Smooth muscle cell (in vitro differentiated cells): ENCODE measurements around the gene SP7. TPM values are rescaled to one million over a fixed set of nuclear protein-coding genes. Genes with fewer than 3 reads are reported as not detected.

Experiments
- DNase-seq: peaks from one replicate; lab custom pipeline; 2025; ENCODE audit not compliant: unreplicated experiment; lab: John Stamatoyannopoulos, UW
- H2AFZ ChIP-seq: fragments of 200-600 bp; sonication (generic); 2 replicates; pipeline ENCODE4 v1.6.0; 2016; ENCODE audit warnings: antibody characterized with exemption, low read depth, mild to moderate bottlenecking
- H3F3A ChIP-seq: fragments of 200-600 bp; sonication (generic); 2 replicates; pipeline ENCODE4 v1.6.0; 2017; ENCODE audit warnings: antibody characterized with exemption, low read depth
- H3K27ac ChIP-seq: fragments of 200-600 bp; sonication (generic); 2 replicates; pipeline ENCODE4 v1.5.1; 2016; ENCODE audit warnings: low read depth, mild to moderate bottlenecking
- H3K27me3 ChIP-seq: fragments of 200-600 bp; sonication (generic); 2 replicates; pipeline ENCODE4 v1.6.1; 2016; ENCODE audit warnings: low read depth, mild to moderate bottlenecking
- H3K36me3 ChIP-seq: fragments of 200-600 bp; sonication (generic); 2 replicates; pipeline ENCODE4 v1.5.1; 2016; ENCODE audit warnings: low read depth
- H3K4me1 ChIP-seq: fragments of 200-600 bp; sonication (generic); 2 replicates; pipeline ENCODE4 v1.5.1; 2016; ENCODE audit warnings: low read depth
- H3K4me2 ChIP-seq: fragments of 200-600 bp; sonication (generic); 2 replicates; pipeline ENCODE4 v1.6.0; 2016; ENCODE audit warnings: mild to moderate bottlenecking
- H3K4me3 ChIP-seq: fragments of 200-600 bp; sonication (generic); 2 replicates; pipeline ENCODE4 v1.5.1; 2016; ENCODE audit warnings: mild to moderate bottlenecking
- H3K79me2 ChIP-seq: fragments of 200-600 bp; sonication (generic); 2 replicates; pipeline ENCODE4 v1.6.0; 2016; ENCODE audit warnings: low read depth, mild to moderate bottlenecking
- H3K9ac ChIP-seq: fragments of 200-600 bp; sonication (generic); 2 replicates; pipeline ENCODE4 v1.6.0; 2016; ENCODE audit warnings: low read depth
- H3K9me3 ChIP-seq: fragments of 200-600 bp; sonication (generic); replicated peaks from 2 replicates; pipeline ENCODE4 v1.5.1; 2016; ENCODE audit warnings: low read depth
- H4K20me1 ChIP-seq: fragments of 200-600 bp; sonication (generic); 2 replicates; pipeline ENCODE4 v1.6.0; 2016; ENCODE audit warnings: low read depth
- WGBS: methylation state at CpG from one replicate; pipeline ENCODE4 v1.1.7; 2016; ENCODE audit warnings: low lambda C conversion rate; 5-methylcytosine and 5-hydroxymethylcytosine counted together
- polyA plus RNA-seq: library from polyadenylated mRNA; unstranded; fragments of >200 nt; fragmentation: Nextera tagmentation; extraction: Ambion mirVana; gene quantifications from 2 replicates; pipeline ENCODE4 v1.2.1, GENCODE V29; 2016
- total RNA-seq: library from RNA; depleted of rRNA; stranded (reverse); fragments of >200 nt; gene quantifications from 2 replicates; pipeline ENCODE4 v1.2.3, GENCODE V29; 2014
- TF ChIP-seq, protein P1 (sequence below): fragments of 200-600 bp; sonication (generic); IDR thresholded peaks from 2 replicates; pipeline ENCODE4 v1.5.1; 2017; ENCODE audit warnings: borderline replicate concordance, mild to moderate bottlenecking, antibody characterized with exemption; ENCODE audit not compliant: insufficient read depth, poor library complexity, severe bottlenecking

Gene SP7
- total and polyA plus RNA-seq, 2 experiments from 2014 or later, result 0.04 TPM; not detected in 1

DNA sequence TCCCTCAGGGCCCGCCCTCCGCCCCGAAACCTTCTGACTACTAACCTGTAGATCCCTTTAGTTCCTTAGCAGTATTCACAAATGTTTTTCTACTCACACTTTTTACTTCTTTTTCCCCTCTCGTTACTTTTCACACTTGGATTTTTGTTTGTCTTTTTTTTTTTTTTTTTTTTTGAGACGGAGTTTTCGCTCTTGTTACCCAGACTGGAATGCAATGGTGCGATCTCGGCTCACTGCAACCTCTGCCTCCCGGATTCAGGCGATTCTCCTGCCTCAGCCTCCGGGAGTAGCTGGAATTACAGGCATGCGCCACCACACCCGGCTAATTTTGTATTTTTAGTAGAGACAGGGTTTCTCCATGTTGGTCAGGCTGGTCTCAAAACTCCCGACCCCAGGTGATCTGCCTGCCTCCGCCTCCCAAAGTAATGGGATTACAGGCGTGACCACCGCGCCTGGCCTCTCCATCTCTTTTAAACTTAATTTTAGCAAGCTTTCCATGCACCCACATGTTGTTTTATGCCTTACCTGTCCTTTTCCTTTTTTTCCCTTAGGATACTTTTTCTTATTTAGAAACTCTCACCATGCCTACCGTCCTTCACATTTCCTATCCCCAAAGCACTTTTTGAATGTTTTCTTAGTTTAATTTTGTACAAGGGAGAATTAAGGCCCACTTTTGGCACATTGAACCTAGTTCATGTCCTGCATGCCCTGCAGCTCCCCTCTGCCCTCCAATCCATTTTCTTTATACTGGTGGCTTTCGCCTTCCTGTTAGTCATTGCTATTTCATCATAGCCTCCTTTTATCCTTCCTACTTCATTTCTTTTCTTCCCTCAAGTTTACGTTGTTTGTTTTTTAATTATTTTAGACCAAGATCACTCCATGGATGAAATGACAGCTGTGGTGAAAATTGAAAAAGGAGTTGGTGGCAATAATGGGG, 44.9 kb upstream of the SP7 start:
- H3K79me2 ChIP-seq, result peaks cover 47% of the 10 kb centered on the region
- H3K9me3 ChIP-seq, result no peaks in the 10 kb centered on the region
- peak overlapping the region; percentile 100 for H3K27ac ChIP-seq
- TF ChIP-seq, protein P1, sequence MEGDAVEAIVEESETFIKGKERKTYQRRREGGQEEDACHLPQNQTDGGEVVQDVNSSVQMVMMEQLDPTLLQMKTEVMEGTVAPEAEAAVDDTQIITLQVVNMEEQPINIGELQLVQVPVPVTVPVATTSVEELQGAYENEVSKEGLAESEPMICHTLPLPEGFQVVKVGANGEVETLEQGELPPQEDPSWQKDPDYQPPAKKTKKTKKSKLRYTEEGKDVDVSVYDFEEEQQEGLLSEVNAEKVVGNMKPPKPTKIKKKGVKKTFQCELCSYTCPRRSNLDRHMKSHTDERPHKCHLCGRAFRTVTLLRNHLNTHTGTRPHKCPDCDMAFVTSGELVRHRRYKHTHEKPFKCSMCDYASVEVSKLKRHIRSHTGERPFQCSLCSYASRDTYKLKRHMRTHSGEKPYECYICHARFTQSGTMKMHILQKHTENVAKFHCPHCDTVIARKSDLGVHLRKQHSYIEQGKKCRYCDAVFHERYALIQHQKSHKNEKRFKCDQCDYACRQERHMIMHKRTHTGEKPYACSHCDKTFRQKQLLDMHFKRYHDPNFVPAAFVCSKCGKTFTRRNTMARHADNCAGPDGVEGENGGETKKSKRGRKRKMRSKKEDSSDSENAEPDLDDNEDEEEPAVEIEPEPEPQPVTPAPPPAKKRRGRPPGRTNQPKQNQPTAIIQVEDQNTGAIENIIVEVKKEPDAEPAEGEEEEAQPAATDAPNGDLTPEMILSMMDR, result no peak
- no peaks in the 10 kb centered on the region for H3K27me3 ChIP-seq
- H4K20me1 ChIP-seq, result peaks cover 53% of the 10 kb centered on the region
- H3K4me3 ChIP-seq, result peak overlapping the region; percentile 82
- DNase-seq, result no peak
- peaks cover 34% of the 10 kb centered on the region for H3K4me1 ChIP-seq
- 5% methylated on average over 21 of the region's 21 CpGs for WGBS
- peaks cover 7% of the 10 kb centered on the region for H3F3A ChIP-seq
- no peak overlapping the region for H2AFZ ChIP-seq
- H3K4me2 ChIP-seq, result peak overlapping the region; percentile 85
- H3K9ac ChIP-seq, result peak overlapping the region; percentile 46
- H3K36me3 ChIP-seq, result no peaks in the 10 kb centered on the region

DNA sequence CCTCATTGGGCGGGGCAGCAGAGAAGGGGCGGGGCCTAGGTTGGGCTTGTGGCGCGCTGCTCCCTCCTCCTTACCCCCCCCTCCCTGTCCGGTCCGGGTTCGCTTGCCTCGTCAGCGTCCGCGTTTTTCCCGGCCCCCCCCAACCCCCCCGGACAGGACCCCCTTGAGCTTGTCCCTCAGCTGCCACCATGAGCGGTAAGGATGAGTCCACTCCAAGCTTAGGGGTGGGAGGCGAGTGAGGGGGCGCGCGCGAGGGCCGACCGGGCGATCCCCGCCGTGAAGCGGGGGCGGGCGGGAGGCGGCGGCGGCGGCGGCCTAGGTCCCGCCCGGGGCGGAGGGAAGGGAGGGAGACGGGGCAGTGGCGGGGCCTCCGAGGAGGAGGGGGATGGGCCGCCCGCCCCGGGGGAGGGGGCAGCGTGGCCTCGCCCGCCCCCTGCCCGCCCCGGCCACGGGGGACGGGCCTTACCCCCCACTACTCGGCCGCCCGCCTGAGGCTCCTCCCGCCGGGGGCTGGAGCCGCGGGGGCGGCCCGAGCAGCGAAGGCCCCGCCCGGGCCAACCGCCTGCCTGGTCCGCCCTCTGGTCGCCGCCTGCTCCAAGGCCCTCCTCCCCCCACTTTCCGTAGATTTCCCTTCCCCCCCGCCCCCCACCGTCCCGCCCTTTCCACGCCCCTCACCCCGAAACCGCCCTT, 44.1 kb upstream of the SP7 start, which contains the start of gene SP1:
Gene SP1 (plus strand): TSS at position 73 of the 690 bp plus-strand sequence. CDS start 116 bp downstream, at position 189.
- Histone ChIP-seq H3K36me3 (no peaks in the 10 kb centered on the region), H3K9ac (peak within 1 kb of the TSS; percentile 96), H3F3A (peaks cover 7% of the 10 kb centered on the region), H4K20me1 (peaks cover 44% of the 10 kb centered on the region), H3K27ac (peak within 1 kb of the TSS; percentile 100), H3K9me3 (no peaks in the 10 kb centered on the region), H3K79me2 (peaks cover 39% of the 10 kb centered on the region), H2AFZ (peak within 1 kb of the TSS; percentile 85), H3K4me3 (peak within 1 kb of the TSS; percentile 82), H3K4me2 (peak within 1 kb of the TSS; percentile 85), H3K4me1 (peaks cover 34% of the 10 kb centered on the region), H3K27me3 (no peaks in the 10 kb centered on the region)
- 0% methylated on average over 6 of the region's 71 CpGs for WGBS
- DNase-seq, result peak; percentile 91
- TF ChIP-seq, protein P1, result no peak

DNA sequence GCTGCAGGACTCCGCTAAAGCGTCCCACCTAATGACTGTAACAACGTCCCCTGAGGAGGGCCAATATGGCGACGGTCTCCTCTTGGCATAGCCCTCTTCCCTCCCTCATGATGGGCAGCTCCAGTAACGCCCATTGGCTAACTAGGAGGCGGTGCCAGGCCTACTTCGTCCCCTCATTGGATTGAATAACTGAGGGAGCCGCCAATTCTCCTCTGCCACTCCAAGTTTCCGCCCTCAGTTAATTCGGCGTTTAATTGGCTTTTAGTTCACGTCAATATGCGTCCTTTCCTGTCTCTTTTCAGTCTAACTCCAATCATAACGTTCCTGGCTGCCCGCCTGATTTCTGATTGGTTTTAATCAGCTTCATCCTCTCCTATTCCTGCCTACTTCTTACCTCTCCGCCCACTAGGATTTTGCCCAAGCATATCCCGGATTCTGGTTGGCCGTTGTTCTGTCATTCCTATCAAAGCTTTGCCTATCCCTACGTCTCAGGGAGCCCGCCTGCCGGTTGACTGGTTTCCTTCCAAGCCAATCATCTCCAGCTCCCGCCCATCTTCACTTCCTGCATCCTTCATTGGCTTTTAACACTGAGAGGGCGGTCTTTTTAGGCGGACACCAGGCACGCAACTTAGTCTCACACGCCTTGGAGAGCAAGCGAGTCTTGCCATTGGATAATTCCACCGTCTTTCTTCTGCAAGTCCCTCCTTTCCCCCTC, 43.4 kb upstream of the SP7 start:
- Histone ChIP-seq H3K4me3 (peak overlapping the region; percentile 82), H3K9me3 (no peaks in the 10 kb centered on the region), H3K27ac (peak overlapping the region; percentile 100)

More for the DNA sequence above, 43.4 kb upstream of the SP7 start:
- peaks cover 37% of the 10 kb centered on the region for H4K20me1 ChIP-seq
- no peaks in the 10 kb centered on the region for H3K27me3 ChIP-seq
- H3K9ac ChIP-seq, result peak overlapping the region; percentile 17
- H2AFZ ChIP-seq, result peak overlapping the region; percentile 85
- peaks cover 7% of the 10 kb centered on the region for H3F3A ChIP-seq
- 1% methylated on average over 29 of the region's 29 CpGs for WGBS
- H3K4me1 ChIP-seq, result peaks cover 34% of the 10 kb centered on the region
- H3K36me3 ChIP-seq, result no peaks in the 10 kb centered on the region
- peak; percentile 96 for DNase-seq
- peaks cover 32% of the 10 kb centered on the region for H3K79me2 ChIP-seq
- peak overlapping the region; percentile 84 for H3K4me2 ChIP-seq
- TF ChIP-seq, protein P1, result no peak
